BE2C (cell line): ENCODE data around the gene SPTSSA.
"Not testable (repeated sequence)": the region's sequence is repeated elsewhere in the genome, so short reads cannot be mapped to it uniquely, and the experiment has no call there.

ENCODE experiments used
- DNase-seq: peaks from one replicate; pipeline ENCODE4 v3.0.0-alpha.2; 2020
- H3K27me3 ChIP-seq: fragments of 250-450 bp; sonication (Bioruptor Pico); 2 replicates; pipeline ENCODE4 v1.5.1; 2020; ENCODE audit warnings: mild to moderate bottlenecking
- H3K36me3 ChIP-seq: fragments of 250-450 bp; sonication (Bioruptor Pico); 2 replicates; pipeline ENCODE4 v1.5.1; 2020; ENCODE audit warnings: mild to moderate bottlenecking
- H3K4me1 ChIP-seq: fragments of 250-450 bp; sonication (Bioruptor Pico); 2 replicates; pipeline ENCODE4 v1.5.1; 2020
- H3K4me3 ChIP-seq: 2 replicates; pipeline ENCODE4 v1.5.1; 2011; ENCODE audit warnings: low read depth, low read length
- H3K9me3 ChIP-seq: fragments of 250-450 bp; sonication (Bioruptor Pico); 2 replicates; pipeline ENCODE4 v1.5.1; 2020
- TF ChIP-seq, protein P1 (sequence below): IDR thresholded peaks from 2 replicates; pipeline ENCODE4 v1.5.1; 2012; ENCODE audit warnings: mild to moderate bottlenecking, low read depth, low read length

SPTSSA gene

DNA sequence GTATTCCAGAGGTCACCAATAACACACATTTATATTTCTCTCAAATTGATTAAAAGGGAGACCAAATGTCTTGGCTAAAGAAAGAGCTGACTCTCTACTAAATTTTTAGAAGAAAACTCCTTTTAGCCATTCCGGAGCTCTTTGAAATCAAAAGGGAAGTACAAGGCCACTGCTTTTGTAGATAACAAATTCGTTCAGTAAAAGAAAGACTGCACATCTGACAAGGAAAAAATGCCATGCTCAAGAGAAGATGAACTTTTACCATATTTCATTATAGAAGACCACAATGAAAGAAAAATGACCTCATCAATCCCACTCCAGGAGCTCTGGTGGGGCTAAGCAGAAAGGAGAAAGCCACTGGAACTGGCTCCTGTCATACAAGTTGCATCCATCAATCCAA, 57.6 kb downstream of the SPTSSA start:
- Histone ChIP-seq H3K9me3 (no peaks in the 10 kb centered on the region), H3K4me1 (no peaks in the 10 kb centered on the region), H3K36me3 (no peaks in the 10 kb centered on the region), H3K4me3 (no peak overlapping the region), H3K27me3 (no peaks in the 10 kb centered on the region)
- TF ChIP-seq, protein P1, sequence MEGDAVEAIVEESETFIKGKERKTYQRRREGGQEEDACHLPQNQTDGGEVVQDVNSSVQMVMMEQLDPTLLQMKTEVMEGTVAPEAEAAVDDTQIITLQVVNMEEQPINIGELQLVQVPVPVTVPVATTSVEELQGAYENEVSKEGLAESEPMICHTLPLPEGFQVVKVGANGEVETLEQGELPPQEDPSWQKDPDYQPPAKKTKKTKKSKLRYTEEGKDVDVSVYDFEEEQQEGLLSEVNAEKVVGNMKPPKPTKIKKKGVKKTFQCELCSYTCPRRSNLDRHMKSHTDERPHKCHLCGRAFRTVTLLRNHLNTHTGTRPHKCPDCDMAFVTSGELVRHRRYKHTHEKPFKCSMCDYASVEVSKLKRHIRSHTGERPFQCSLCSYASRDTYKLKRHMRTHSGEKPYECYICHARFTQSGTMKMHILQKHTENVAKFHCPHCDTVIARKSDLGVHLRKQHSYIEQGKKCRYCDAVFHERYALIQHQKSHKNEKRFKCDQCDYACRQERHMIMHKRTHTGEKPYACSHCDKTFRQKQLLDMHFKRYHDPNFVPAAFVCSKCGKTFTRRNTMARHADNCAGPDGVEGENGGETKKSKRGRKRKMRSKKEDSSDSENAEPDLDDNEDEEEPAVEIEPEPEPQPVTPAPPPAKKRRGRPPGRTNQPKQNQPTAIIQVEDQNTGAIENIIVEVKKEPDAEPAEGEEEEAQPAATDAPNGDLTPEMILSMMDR, result no peak
- no peak for DNase-seq

DNA sequence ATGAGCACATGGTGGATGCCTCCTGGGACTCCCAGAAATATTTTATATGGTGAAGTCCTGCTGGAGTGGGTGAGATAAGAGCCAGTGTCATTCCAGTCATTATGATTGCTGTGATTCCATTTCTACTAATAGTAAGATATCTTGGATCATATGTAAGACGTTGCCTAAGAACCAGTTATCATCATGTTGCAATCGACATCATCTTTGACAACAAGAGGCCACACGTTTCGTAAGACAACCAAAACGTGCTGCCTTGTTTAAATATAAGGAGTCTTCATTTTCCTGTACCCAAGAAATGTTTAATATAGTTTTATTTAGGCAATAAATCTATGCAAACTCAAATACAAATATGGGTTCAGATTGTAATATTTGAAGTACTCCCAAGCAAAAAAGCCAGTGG, 58.4 kb downstream of the SPTSSA start:
- no peak for DNase-seq
- H3K4me3 ChIP-seq, result no peak overlapping the region

DNA sequence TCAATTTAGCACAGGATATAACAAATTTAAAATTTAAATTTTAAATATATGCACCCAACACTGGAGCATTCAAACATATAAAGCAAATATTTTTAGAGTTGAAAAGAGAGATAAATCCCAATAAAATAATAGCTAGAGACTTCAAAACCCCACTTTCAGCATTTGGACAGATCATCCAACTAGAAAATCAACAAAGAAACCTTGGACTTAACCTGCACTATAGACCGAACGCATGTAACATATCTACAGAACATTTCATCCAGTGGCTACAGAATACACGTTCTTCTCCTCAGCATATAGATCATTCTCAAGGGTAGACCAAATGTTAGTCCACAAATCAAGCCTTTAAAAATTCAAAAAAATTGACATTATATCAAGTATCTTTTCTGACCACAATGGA, 64.0 kb downstream of the SPTSSA start:
- Histone ChIP-seq H3K36me3 (no peaks in the 10 kb centered on the region), H3K4me1 (no peaks in the 10 kb centered on the region), H3K4me3 (no peak overlapping the region), H3K27me3 (no peaks in the 10 kb centered on the region), H3K9me3 (no peaks in the 10 kb centered on the region; the same call in 1 of the 2 replicates)
- TF ChIP-seq, protein P1, result no peak
- no peak for DNase-seq

More for the DNA sequence above, 58.4 kb downstream of the SPTSSA start:
- TF ChIP-seq, protein P1, result no peak
- no peaks in the 10 kb centered on the region for H3K27me3 ChIP-seq
- no peaks in the 10 kb centered on the region for H3K36me3 ChIP-seq
- no peaks in the 10 kb centered on the region for H3K4me1 ChIP-seq
- H3K9me3 ChIP-seq, result no peaks in the 10 kb centered on the region

DNA sequence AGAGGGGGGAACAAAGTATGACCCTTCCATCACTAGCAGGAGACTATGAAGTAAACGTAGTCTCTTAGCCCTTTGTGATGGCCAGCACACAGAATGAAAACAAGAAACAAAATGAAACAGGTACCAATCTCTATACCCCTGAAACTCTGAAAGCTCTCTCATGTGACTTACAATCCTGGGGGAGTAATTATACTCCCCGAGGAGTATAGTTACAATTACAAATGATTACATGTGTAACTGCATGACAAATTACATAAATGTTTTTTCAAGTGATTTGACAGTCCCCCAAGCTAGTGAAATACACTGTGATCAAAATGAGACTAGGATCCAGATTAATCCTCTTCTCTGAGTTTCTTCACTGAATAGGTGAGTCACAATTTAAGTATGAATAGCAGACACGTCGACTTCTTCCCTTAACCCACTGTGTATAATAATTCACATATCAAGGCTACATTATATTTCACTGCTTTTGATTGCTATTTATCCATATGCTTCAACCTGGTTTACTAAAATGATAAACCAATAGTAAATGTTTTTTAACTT, 74.0 kb downstream of the SPTSSA start:
- DNase-seq, result no peak
- no peaks in the 10 kb centered on the region for H3K36me3 ChIP-seq
- peaks cover 2% of the 10 kb centered on the region; the same call in 1 of the 2 replicates for H3K9me3 ChIP-seq
- H3K4me1 ChIP-seq, result peaks cover 4% of the 10 kb centered on the region
- no peak overlapping the region for H3K4me3 ChIP-seq
- TF ChIP-seq, protein P1, result no peak
- H3K27me3 ChIP-seq, result no peaks in the 10 kb centered on the region

DNA sequence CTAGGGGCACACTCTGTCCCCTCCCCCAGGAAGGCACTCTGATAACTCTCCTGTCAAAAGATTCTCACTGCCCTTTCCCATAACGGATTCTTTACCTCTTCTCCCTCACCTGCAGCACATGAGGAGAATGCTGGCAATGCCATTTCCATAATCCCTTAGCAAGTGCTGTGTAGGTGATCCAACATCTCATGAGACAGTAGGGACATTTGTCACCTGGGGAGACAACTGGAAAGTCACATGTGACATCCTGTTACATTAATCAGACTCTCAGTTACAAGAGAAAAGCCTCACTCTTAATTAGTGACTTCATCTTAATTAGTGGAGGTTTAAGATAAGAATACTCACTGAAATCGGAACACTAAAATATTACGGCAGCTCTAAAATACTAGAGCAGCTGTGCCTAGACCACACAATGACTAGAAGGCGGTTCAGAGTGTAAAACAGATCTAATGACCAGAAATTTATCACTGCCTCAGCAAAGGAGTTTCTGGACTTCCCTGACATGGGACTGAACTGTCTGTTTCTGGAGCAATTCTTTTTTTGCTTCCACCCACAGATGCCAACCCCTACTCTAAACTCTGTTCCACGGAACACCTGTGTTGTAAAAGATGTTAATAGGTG, 75.1 kb downstream of the SPTSSA start:
- TF ChIP-seq, protein P1, result no peak

DNA sequence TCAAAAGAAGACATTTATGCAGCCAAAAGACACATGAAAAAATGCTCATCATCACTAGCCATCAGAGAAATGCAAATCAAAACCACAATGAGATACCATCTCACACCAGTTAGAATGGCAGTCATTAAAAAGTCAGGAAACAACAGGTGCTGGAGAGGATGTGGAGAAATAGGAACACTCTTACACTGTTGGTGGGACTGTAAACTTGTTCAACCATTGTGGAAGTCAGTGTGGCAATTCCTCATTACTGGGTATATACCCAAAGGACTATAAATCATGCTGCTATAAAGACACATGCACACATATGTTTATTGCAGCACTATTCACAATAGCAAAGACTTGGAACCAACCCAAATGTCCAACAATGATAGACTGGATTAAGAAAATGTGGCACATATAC, 76.2 kb downstream of the SPTSSA start:
- not testable (repeated sequence) for H3K4me1 ChIP-seq, DNase-seq, H3K4me3 ChIP-seq, H3K27me3 ChIP-seq, H3K9me3 ChIP-seq, H3K36me3 ChIP-seq

More for the DNA sequence above, 75.1 kb downstream of the SPTSSA start:
- Histone ChIP-seq H3K9me3 (peaks cover 2% of the 10 kb centered on the region; the same call in 1 of the 2 replicates), H3K36me3 (no peaks in the 10 kb centered on the region), H3K27me3 (no peaks in the 10 kb centered on the region), H3K4me1 (peaks cover 4% of the 10 kb centered on the region), H3K4me3 (no peak overlapping the region)
- no peak for DNase-seq
